Endothelial cell of umbilical vein (primary cell): ENCODE data around the gene HSD17B2. TPM values are rescaled to one million over a fixed set of nuclear protein-coding genes. Genes with fewer than 3 reads are reported as not detected.

Experiments used
- BruUV-seq: library from RNA; stranded (reverse); fragments of 400-500 nt; replicated peaks from 2 replicates; lab custom pipeline; 2021; lab: Mats Ljungman, UMichigan
- CTCF ChIA-PET: fragments of 300-600, 350-600 bp; sonication (Branson Sonifier 250); formaldehyde crosslinking; loops from one replicate; lab custom pipeline; 2021; ENCODE audit warnings: antibody characterized with exemption, inconsistent platforms; lab: Charles Lee
- POLR2A ChIA-PET: fragments of 300-600, 350-600 bp; sonication (Branson Sonifier 250); formaldehyde crosslinking; loops from one replicate; lab custom pipeline; 2021; ENCODE audit warnings: antibody characterized with exemption, inconsistent platforms; lab: Charles Lee
- DNase-seq: peaks from one replicate; pipeline ENCODE4 v3.0.0-alpha.2; 2011; ENCODE audit warnings: low read depth, low spot score
- FAIRE-seq: peaks from 2 replicates; lab custom pipeline; 2011; peaks lifted over from hg19 to GRCh38; lab: Jason Lieb, UNC
- H2AFZ ChIP-seq: 2 replicates; pipeline ENCODE4 v1.6.0; 2012; ENCODE audit warnings: low read depth, low read length, control low read depth, inconsistent platforms
- H3K27ac ChIP-seq: 2 replicates; pipeline ENCODE4 v1.5.1; 2011; ENCODE audit warnings: low read depth, mild to moderate bottlenecking, control low read depth, low read length, moderate library complexity; ENCODE audit not compliant: insufficient read depth
- H3K27me3 ChIP-seq, 2 experiments: 2 replicates each; pipeline versions ENCODE4 v1.6.0 to v1.6.1; 2011; ENCODE audit warnings: low read length in 2 of 2, mixed read lengths in 1 of 2; ENCODE audit not compliant: control insufficient read depth in 2 of 2, insufficient read depth in 2 of 2
- H3K36me3 ChIP-seq, 2 experiments: 2 replicates in 1 of 2; 3 replicates in 1 of 2; pipeline ENCODE4 v1.5.1; 2011; ENCODE audit warnings: low read length in 2 of 2, mild to moderate bottlenecking in 1 of 2, moderate library complexity in 1 of 2; ENCODE audit not compliant: control insufficient read depth in 2 of 2, insufficient read depth in 2 of 2; ENCODE audit errors: extremely low read depth in 1 of 2
- H3K4me1 ChIP-seq: 3 replicates; pipeline ENCODE4 v1.5.1; 2011; ENCODE audit warnings: mild to moderate bottlenecking, low read length; ENCODE audit not compliant: control insufficient read depth, insufficient read depth; ENCODE audit errors: extremely low read depth
- H3K4me2 ChIP-seq: 2 replicates; pipeline ENCODE4 v1.6.1; 2011; ENCODE audit warnings: low read length, control low read depth, mixed read lengths; ENCODE audit not compliant: insufficient read depth
- H3K4me3 ChIP-seq, 3 experiments: fragments of 200-600 bp in 1 of 3; sonication (generic), shearing (Covaris generic) in 1 of 3; replicated peaks in 1 of 3; 2 replicates each; pipeline ENCODE4 v1.5.1; 2011 to 2016; ENCODE audit warnings: control low read depth in 3 of 3, low read length in 3 of 3, mild to moderate bottlenecking in 2 of 3, inconsistent platforms in 1 of 3, low read depth in 1 of 3, moderate library complexity in 1 of 3; ENCODE audit not compliant: insufficient read depth in 1 of 3
- H3K79me2 ChIP-seq: 2 replicates; pipeline ENCODE4 v1.6.0; 2012; ENCODE audit warnings: low read length, inconsistent platforms; ENCODE audit not compliant: control insufficient read depth, insufficient read depth
- H3K9ac ChIP-seq: replicated peaks from 2 replicates; pipeline ENCODE3; 2011; ENCODE audit warnings: low read length, control low read depth; ENCODE audit not compliant: insufficient read depth; ENCODE audit errors: extremely low read depth
- H3K9me1 ChIP-seq: replicated peaks from 3 replicates; pipeline ENCODE4 v1.6.0; 2011; ENCODE audit warnings: mild to moderate bottlenecking, low read length; ENCODE audit not compliant: control insufficient read depth, insufficient read depth; ENCODE audit errors: extremely low read depth
- H3K9me3 ChIP-seq: replicated peaks from 2 replicates; pipeline ENCODE4 v1.5.1; 2012; ENCODE audit warnings: low read length, inconsistent platforms; ENCODE audit not compliant: control insufficient read depth, insufficient read depth
- H4K20me1 ChIP-seq: replicated peaks from 2 replicates; pipeline ENCODE3; 2011; ENCODE audit warnings: mild to moderate bottlenecking, low read length; ENCODE audit not compliant: control insufficient read depth, insufficient read depth; ENCODE audit errors: extremely low read depth
- CTCF ChIP-seq, 2 donors: IDR thresholded peaks; 1 replicate in 1 of 2; 2 replicates in 1 of 2; pipeline ENCODE4 v1.5.1; 2011; ENCODE audit warnings: low read length in 2 of 2, mild to moderate bottlenecking in 2 of 2, moderate library complexity in 2 of 2, control low read depth in 1 of 2, inconsistent platforms in 1 of 2, low read depth in 1 of 2; ENCODE audit not compliant: insufficient read depth in 1 of 2; ENCODE audit errors: extremely low read depth in 1 of 2
- EZH2 ChIP-seq: IDR thresholded peaks from 2 replicates; pipeline ENCODE4 v1.6.1; 2012; ENCODE audit warnings: borderline replicate concordance, low read depth, mild to moderate bottlenecking, moderate library complexity, low read length, inconsistent platforms; ENCODE audit not compliant: severe bottlenecking
- FOS ChIP-seq: IDR thresholded peaks from 2 replicates; pipeline ENCODE4 v1.6.1; 2011; ENCODE audit warnings: mild to moderate bottlenecking, low read length, moderate library complexity, borderline replicate concordance; ENCODE audit not compliant: insufficient read depth
- GATA2 ChIP-seq: IDR thresholded peaks from 2 replicates; pipeline ENCODE4 v1.7.0; 2011; ENCODE audit warnings: low read depth, mild to moderate bottlenecking, moderate library complexity, mixed read lengths, low read length; ENCODE audit not compliant: insufficient read length, insufficient read depth
- JUN ChIP-seq: IDR thresholded peaks from 2 replicates; pipeline ENCODE4 v1.6.1; 2011; ENCODE audit warnings: borderline replicate concordance, low read depth; ENCODE audit not compliant: insufficient read length, insufficient read depth
- MAX ChIP-seq: IDR thresholded peaks from 2 replicates; pipeline ENCODE4 v1.6.1; 2011; ENCODE audit not compliant: insufficient read depth, insufficient read length
- MYC ChIP-seq: IDR thresholded peaks from one replicate; pipeline ENCODE4 v1.6.1; 2011; ENCODE audit warnings: mild to moderate bottlenecking, low read depth, low read length
- POLR2A ChIP-seq: IDR thresholded peaks from 2 replicates; pipeline ENCODE4 v1.6.1; 2012; ENCODE audit warnings: low read depth, mild to moderate bottlenecking, control low read depth, low read length
- POLR2AphosphoS5 ChIP-seq: IDR thresholded peaks from 2 replicates; pipeline ENCODE4 v1.6.1; 2012; ENCODE audit warnings: low read depth, mild to moderate bottlenecking, control low read depth, low read length, moderate library complexity; ENCODE audit not compliant: insufficient read depth
- dilution Hi-C: fragments of 300-500 bp; cut with MboI; formaldehyde crosslinking; loops from one replicate; pipeline ENCODE4 v1.15.0; 2019; ENCODE audit warnings: low sequenced_read_pairs; ENCODE audit not compliant: extremely low pct_ligation_motif_present
- intact Hi-C: fragments of 100-400 bp; cut with micrococcal nuclease; formaldehyde crosslinking; loops from one replicate; pipeline ENCODE4 v1.10.0; 2022
- polyA plus RNA-seq, 4 experiments: library from polyadenylated mRNA; depleted of rRNA in 3 of 4; stranded (reverse) in 3 of 4; unstranded in 1 of 4; fragments of >200 nt; gene quantifications; 2 replicates each; pipeline versions ENCODE4 v1.2.1 to v1.2.3, GENCODE V29; 2011 to 2012; ENCODE audit warnings: missing spikeins in 1 of 4
- total RNA-seq: library from RNA; stranded (reverse); gene quantifications from 2 replicates; pipeline ENCODE4 v1.2.3, GENCODE V29; 2021

HSD17B2 gene
- total and polyA plus RNA-seq, 2 donors (not counting 3 experiments of a cell fraction or from before 2014, with no cell fraction given), result 1.2 to 4.5 TPM

GRCh38 chr16:82020051-82020450 is 15.0 kb upstream of the HSD17B2 start:
- H3K36me3 ChIP-seq, result no peaks in the 10 kb centered on the region
- no peaks in the 10 kb centered on the region for H3K9me3 ChIP-seq
- no peak overlapping the region for H3K4me2 ChIP-seq
- H3K27me3 ChIP-seq, result peaks cover 7 to 13% of the 10 kb centered on the region in 2 experiments
- intact Hi-C loops (no loop called here), dilution Hi-C loops (no loop called here)
- FAIRE-seq (no peak), DNase-seq (no peak)
- ChIA-PET CTCF (no interaction called here), POLR2A (no interaction called here)
- no peaks in the 10 kb centered on the region for H3K79me2 ChIP-seq
- no peaks in the 10 kb centered on the region for H3K9me1 ChIP-seq
- no peak overlapping the region for H3K4me3 ChIP-seq
- BruUV-seq, result no TSS peak
- H3K9ac ChIP-seq, result no peak overlapping the region
- peaks cover 9% of the 10 kb centered on the region for H3K4me1 ChIP-seq
- H2AFZ ChIP-seq, result no peak overlapping the region
- TF ChIP-seq GATA2 (no peak), CTCF (IDR thresholded peaks at IDR 0.05; ENCODE audit: extremely low read depth in 1 of 2, insufficient read depth in 1 of 2, low read depth in 1 of 2, low read length in 2 of 2) (no peak), POLR2A (no peak), FOS (no peak), JUN (no peak), MYC (no peak), POLR2AphosphoS5 (no peak), MAX (no peak), EZH2 (no peak)
- H3K27ac ChIP-seq, result no peak overlapping the region
- H4K20me1 ChIP-seq, result no peaks in the 10 kb centered on the region
